H1 (cell line): ENCODE measurements around the gene TRMT10A. TPM values are rescaled to one million over a fixed set of nuclear protein-coding genes. Genes with fewer than 3 reads are reported as not detected.
A peak's percentile ranks its signal among the peaks of the same experiment; 100 is the strongest.

Experiments used
- CREB1 ChIP-seq: IDR thresholded peaks from 2 replicates; pipeline ENCODE4 v1.6.1; 2012; ENCODE audit warnings: inconsistent platforms
- KDM4A ChIP-seq: IDR thresholded peaks from one replicate; pipeline ENCODE4 v1.7.1; 2012; ENCODE audit warnings: low read depth, mild to moderate bottlenecking, moderate library complexity, low read length, inconsistent platforms; ENCODE audit not compliant: severe bottlenecking
- PHF8 ChIP-seq: fragments of 200-600 bp; sonication (generic); conservative IDR thresholded peaks from 2 replicates; pipeline ENCODE4 v1.7.1; 2012; ENCODE audit warnings: low read depth, mild to moderate bottlenecking, inconsistent platforms, low read length, moderate library complexity
- POLR2A ChIP-seq, 2 experiments: IDR thresholded peaks; 1 replicate in 1 of 2; 2 replicates in 1 of 2; pipeline ENCODE4 v1.6.1; 2011; ENCODE audit warnings: low read depth in 2 of 2, low read length in 2 of 2, mild to moderate bottlenecking in 2 of 2; ENCODE audit errors: control extremely low read depth in 1 of 2
- POLR2AphosphoS5 ChIP-seq: IDR thresholded peaks from 2 replicates; pipeline ENCODE4 v1.6.1; 2011; ENCODE audit warnings: low read depth, low read length
- RNF2 ChIP-seq: fragments of 200-900, 300-1000 bp; sonication (generic); IDR thresholded peaks from 2 replicates; pipeline ENCODE4 v1.7.1; 2016; ENCODE audit warnings: borderline replicate concordance, low read depth, mild to moderate bottlenecking, antibody characterized with exemption, low read length; ENCODE audit not compliant: poor library complexity, severe bottlenecking; ENCODE audit errors: missing control alignments
- SAP30 ChIP-seq: fragments of 300-600 bp; sonication (generic); IDR thresholded peaks from 2 replicates; pipeline ENCODE4 v1.7.1; 2012; ENCODE audit warnings: low read length, moderate library complexity, mild to moderate bottlenecking, inconsistent platforms; ENCODE audit not compliant: insufficient read depth, insufficient replicate concordance
- polyA plus RNA-seq, 7 experiments: library from polyadenylated mRNA; depleted of rRNA in 3 of 7; stranded (reverse) in 5 of 7; unstranded in 2 of 7; fragments of >200 nt in 5 of 7; fragments of 200-250 nt in 2 of 7; gene quantifications; 1 replicate in 5 of 7; 2 replicates in 1 of 7; 4 replicates in 1 of 7; pipeline versions ENCODE4 v1.2.1 to v1.2.3, GENCODE V29; 2011 to 2013; ENCODE audit warnings: missing spikeins in 2 of 7, mixed read lengths in 2 of 7
- total RNA-seq: library from RNA; stranded (reverse); fragmentation: NEBNext Ultra II Directional; extraction: Animal tissue kit (Norgen Biotek cat#: 25700); gene quantifications from 2 replicates; pipeline ENCODE4 v1.2.1, GENCODE V29; 2021

The TRMT10A gene
- total and polyA plus RNA-seq, 2 of the 8 experiments (the other 6 are each of a cell fraction or from before 2014, with no cell fraction given) = 1.5 to 3.8 TPM

DNA sequence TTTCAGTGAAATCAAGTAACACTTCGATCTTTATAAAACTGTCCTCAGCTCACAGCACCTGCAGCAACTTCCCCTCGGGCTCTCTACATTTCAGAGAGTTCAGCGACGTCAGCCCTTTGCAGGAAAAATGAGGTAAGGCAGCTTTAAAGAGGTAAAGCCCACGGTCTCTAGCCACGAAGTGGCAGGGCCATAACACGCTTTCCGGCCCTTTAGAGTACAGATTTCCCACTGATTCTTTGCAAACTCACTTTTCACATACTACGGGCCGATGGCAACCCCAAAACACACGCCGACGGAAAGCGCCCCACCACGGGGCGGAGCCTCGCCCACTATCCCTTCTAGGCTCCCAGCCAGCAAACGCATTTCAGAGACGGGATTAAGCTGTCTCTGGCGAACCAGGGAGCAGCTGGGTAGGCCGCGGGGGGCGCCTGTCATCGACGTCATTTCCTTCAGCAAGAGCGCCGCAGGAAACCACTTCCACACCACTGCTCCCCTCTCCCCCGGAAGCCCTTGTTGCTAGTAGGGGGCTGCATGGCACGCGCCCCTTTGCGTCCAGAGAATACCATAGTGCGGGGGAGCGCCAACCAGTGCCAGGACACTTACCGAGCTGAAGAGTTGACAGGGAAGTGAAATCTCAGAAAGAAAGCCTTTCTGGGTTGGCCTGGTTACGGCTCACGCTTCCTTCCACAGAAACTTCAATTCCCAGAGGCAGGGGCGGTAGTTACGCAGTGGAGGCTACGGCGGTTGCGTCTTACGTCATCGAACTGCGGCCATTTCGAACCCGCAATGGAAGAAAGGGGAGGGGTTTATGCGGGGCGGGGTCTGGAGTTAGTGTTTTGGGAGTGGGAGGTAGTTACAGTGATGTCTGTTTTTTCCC, at the start of gene TRMT10A (continued):
- TF ChIP-seq SAP30 = peak; percentile 90
- TF ChIP-seq CREB1 = peak; percentile 95
- TF ChIP-seq POLR2AphosphoS5 = peak; percentile 74
- peak; percentile 91 for TF ChIP-seq KDM4A
- peak; percentile 77; the same call in 1 of the 2 replicates for TF ChIP-seq PHF8
- peak; percentile 66 to 83 for TF ChIP-seq POLR2A (IDR thresholded peaks at IDR 0.05; ENCODE audit: control extremely low read depth in 1 of 2, low read depth in 2 of 2, low read length in 2 of 2)
- no peak for TF ChIP-seq RNF2
- TF ChIP-seq, all 59 proteins: peak for 21
